HS-27A (cell line): ENCODE measurements around the gene C19orf38.

Source experiments
- DNase-seq: peaks from one replicate; pipeline ENCODE4 v3.0.0-alpha.2; 2012; ENCODE audit warnings: low read depth, missing footprints

The C19orf38 gene

GRCh38 chr19:10911579-10912363 lies 63.6 kb downstream of the C19orf38 start:
- no peak for DNase-seq

GRCh38 chr19:10912619-10913018 lies 64.4 kb downstream of the C19orf38 start:
- no peak for DNase-seq

DNA sequence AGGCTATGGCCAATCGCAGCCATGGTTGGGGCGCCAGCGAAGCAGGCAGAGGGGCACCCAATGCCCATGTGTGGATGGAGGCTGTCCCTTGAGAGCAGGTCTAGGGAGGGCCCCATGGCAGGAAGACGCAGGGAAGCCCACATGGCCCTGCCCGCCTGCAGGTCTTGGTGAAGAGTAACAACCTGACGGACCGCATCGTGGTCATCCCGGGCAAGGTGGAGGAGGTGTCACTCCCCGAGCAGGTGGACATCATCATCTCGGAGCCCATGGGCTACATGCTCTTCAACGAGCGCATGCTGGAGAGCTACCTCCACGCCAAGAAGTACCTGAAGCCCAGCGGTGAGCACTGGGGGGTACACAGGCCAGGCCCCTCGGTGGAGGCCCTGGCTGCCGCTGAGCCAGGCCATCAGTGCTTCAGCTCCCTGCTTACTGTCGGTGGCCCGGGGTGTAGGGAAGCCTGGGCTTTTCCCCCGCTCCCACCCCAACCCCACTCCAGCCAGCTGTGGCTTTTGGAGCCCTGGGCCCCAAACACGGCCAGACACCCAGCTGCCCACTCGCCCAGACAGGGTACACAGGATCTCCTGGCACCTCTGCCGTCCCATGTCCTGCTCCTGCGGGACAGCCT lies 65.6 kb downstream of the C19orf38 start:
- no peak for DNase-seq

DNA sequence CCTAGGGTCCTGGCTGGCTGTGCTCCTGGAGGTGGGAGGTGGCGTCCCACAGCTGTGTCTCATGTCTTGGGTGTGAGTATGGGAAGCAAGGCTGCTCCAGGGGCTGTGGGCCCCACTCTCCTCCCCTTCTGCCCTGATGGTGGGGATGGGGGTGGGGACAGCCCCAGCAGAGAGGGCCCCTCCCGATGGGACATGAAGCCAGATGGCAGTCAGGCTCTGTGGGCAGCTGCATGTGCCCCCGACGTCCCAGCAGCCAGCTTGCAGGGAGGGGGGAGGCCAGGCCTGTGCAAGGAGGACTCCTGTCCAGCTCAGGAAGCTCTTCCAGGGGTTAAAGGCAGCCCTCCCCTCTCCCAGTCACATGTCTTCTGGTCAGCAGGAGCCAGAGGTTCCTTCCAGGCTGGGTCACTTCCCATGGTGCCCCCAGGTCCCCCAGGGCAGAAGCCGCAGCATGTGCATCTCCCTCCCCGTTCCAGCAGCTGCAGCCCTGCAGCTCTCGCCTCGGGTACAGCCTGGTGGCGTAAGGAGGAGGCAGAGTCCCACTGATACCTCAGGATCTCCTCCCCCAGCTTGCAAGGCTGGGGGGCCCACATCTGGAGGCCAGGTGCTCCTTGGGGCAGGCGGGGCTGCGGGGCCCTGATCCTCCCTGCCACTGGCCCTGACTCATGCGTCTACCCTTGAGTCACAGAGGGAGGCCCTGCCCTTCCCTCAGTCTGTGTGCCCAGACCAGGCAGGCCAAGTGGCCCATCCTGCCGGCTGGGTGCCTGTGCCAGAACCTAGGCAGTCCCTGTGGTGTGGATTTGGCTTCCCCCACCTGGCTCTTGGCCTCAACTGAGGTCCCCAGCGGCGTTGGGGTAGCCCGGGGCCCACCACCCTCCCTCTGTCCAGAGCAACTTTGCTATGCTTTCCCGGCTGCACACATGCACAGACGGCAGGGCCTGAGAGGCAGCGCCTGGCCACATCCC lies 67.2 kb downstream of the C19orf38 start:
- DNase-seq, result peak; percentile 45

- no peak for DNase-seq
Measured at GRCh38 chr19:10916602-10917001, 68.4 kb downstream of the C19orf38 start.

DNA sequence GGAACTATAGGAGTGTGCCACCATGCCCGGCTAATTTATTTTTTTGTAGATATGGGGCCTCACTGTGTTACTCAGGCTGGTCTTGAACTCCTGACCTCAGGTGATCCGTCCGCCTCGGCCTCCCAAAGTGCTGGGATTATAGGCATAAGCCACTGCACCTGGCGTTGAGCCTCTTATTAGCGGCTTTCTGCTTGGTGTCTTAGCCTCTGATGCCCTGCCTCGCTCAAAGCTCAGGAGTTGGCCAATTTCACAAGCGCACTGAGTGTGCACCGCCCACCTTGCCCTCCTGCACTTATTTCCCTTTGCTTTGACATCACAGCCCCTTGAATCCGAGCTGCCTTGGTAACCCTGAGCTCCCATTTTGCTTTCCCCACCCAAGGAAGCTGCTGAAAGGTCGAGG lies 70.1 kb downstream of the C19orf38 start:
- no peak for DNase-seq
